Measurements from ENCODE around the gene HIVEP1. TPM values are rescaled to one million over a fixed set of nuclear protein-coding genes. Genes with fewer than 3 reads are reported as not detected.

HIVEP1 gene
- total RNA-seq, 2 donors from 2014 or later: 63.4 to 70.0 TPM

DNA sequence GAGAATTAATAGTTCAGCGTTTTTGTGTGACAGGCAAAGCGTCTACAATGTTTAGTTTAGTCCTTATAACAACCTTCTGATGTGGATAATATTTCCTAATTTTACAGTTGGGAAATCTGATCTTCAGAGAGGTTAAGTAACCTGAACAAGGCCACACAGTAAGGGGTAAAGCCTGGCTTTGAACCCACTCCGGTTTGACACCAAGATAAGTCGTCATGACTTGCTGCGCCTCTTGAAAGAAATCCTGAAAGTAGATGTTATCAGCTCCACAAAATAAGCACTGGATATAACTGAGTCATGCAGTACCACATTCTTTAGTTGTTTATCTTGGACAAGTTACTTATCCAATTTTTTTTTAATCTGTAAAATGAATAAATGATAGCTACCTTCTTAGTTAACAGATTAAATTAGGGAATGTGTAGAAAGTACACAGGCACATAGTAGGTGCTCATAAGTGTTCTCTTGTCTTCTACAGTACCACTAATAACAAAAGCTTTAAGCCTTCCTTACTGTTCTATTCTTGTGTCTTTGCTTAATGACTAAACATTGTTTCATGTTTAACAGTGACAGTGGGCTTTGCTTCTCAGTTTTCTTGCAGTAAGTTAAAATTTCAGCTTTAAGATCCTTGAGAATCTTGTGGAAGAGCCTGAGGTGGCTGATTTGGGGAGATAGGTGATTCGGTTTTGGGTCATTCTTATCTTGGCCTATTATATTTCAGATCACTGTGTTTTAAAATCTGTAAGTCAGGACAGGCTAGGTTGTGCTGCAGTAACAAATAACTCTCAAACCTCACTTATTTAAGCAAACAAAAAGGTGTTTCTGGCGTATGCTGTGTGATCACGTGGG is 2.1 kb downstream of the HIVEP1 start:
- no peak for DNase-seq
- no peak for ATAC-seq
- no peaks in the 10 kb centered on the region for H3K9me3 ChIP-seq (ENCODE audit: control insufficient read depth, low read length, poor library complexity, severe bottlenecking)
- no peaks in the 10 kb centered on the region for H3K27me3 Mint-ChIP-seq
- peaks cover 14% of the 10 kb centered on the region for H3K36me3 Mint-ChIP-seq (ENCODE audit: low read depth)
- peak overlapping the region; percentile 96 for H3K4me3 Mint-ChIP-seq
- H3K27ac Mint-ChIP-seq: peak overlapping the region; percentile 8
- H3K4me1 Mint-ChIP-seq: peaks cover 23% of the 10 kb centered on the region

- Mint-ChIP-seq H3K4me1 (peaks cover 24% of the 10 kb centered on the region), H3K36me3 (ENCODE audit: low read depth) (peaks cover 14% of the 10 kb centered on the region), H3K4me3 (no peak overlapping the region), H3K27ac (peak overlapping the region; percentile 8), H3K27me3 (no peaks in the 10 kb centered on the region)
- H3K9me3 ChIP-seq (ENCODE audit: control insufficient read depth, low read length, poor library complexity, severe bottlenecking): no peaks in the 10 kb centered on the region
- ATAC-seq (no peak), DNase-seq (no peak)
Observed at GRCh38 chr6:12014873-12015149, 2.7 kb downstream of the HIVEP1 start.

- Mint-ChIP-seq H3K36me3 (ENCODE audit: low read depth) (peaks cover 15% of the 10 kb centered on the region), H3K27ac (peak overlapping the region; percentile 59), H3K27me3 (no peaks in the 10 kb centered on the region), H3K4me3 (peak overlapping the region; percentile 9), H3K4me1 (peaks cover 28% of the 10 kb centered on the region)
- no peak for ATAC-seq
- no peaks in the 10 kb centered on the region for H3K9me3 ChIP-seq (ENCODE audit: control insufficient read depth, low read length, poor library complexity, severe bottlenecking)
- no peak for DNase-seq
Observed at GRCh38 chr6:12017263-12017662, 5.2 kb downstream of the HIVEP1 start.

DNA sequence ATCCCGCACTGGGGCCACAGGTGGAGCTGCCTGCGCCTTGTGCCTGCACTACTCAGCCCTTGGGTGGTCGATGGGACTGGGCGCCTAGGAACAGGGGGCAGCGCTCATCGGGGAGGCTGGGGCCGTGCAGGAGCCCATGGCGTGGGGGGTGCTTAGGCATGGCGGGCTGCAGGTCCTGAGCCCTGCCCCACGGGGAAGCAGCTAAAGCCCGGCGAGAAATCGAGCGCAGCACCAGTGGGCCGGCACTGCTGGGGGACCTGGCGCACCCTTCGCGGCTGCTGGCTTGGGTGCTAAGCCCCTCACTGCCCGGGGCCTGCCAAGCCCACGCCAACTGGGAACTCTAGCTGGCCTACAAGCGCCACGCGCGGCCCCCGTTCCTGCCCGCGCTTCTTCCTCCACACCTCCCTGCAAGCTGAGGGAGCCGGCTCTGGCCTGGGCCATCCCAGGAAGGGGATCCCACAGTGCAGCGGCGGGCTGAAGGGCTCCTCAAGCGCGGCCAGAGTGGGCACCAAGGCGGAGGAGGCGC is 5.8 kb downstream of the HIVEP1 start:
- no peaks in the 10 kb centered on the region for H3K9me3 ChIP-seq (ENCODE audit: control insufficient read depth, low read length, poor library complexity, severe bottlenecking)
- peak overlapping the region; percentile 59 for H3K27ac Mint-ChIP-seq
- H3K27me3 Mint-ChIP-seq: no peaks in the 10 kb centered on the region
- H3K36me3 Mint-ChIP-seq (ENCODE audit: low read depth): peaks cover 15% of the 10 kb centered on the region
- DNase-seq (no peak), ATAC-seq (no peak)
- peaks cover 29% of the 10 kb centered on the region for H3K4me1 Mint-ChIP-seq
- no peak overlapping the region for H3K4me3 Mint-ChIP-seq

- ATAC-seq (no peak), DNase-seq (no peak)
- Mint-ChIP-seq H3K4me1 (peaks cover 32% of the 10 kb centered on the region), H3K27me3 (no peaks in the 10 kb centered on the region), H3K36me3 (ENCODE audit: low read depth) (peaks cover 12% of the 10 kb centered on the region), H3K27ac (peak overlapping the region; percentile 62), H3K4me3 (peak overlapping the region; percentile 58)
- no peaks in the 10 kb centered on the region for H3K9me3 ChIP-seq (ENCODE audit: control insufficient read depth, low read length, poor library complexity, severe bottlenecking)
Observed at GRCh38 chr6:12020187-12020791, 8.2 kb downstream of the HIVEP1 start.

DNA sequence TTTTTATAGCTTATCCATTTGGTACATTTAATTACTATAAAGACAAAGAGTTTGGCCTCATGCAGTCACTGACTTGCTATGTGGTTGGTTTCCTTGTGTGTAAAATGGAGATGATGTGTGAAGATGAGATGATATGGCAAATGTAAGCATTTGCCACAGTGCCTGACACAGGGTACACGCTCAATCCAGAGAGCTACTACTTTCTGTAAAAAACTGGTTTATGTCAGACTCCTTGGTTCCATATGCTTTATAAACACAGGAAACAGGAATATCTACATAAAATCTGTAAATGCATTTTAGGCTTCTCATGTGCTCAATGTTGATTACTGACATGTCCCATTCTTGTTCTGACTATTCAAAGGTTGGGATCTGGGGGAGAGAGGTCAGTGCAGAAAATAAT is 10.4 kb downstream of the HIVEP1 start:
- H3K4me3 Mint-ChIP-seq: peak overlapping the region; percentile 3
- ATAC-seq (no peak), DNase-seq (no peak)
- no peaks in the 10 kb centered on the region for H3K9me3 ChIP-seq (ENCODE audit: control insufficient read depth, low read length, poor library complexity, severe bottlenecking)
- H3K4me1 Mint-ChIP-seq: peaks cover 36% of the 10 kb centered on the region
- H3K27ac Mint-ChIP-seq: no peak overlapping the region
- H3K36me3 Mint-ChIP-seq (ENCODE audit: low read depth): peaks cover 8% of the 10 kb centered on the region
- no peaks in the 10 kb centered on the region for H3K27me3 Mint-ChIP-seq

DNA sequence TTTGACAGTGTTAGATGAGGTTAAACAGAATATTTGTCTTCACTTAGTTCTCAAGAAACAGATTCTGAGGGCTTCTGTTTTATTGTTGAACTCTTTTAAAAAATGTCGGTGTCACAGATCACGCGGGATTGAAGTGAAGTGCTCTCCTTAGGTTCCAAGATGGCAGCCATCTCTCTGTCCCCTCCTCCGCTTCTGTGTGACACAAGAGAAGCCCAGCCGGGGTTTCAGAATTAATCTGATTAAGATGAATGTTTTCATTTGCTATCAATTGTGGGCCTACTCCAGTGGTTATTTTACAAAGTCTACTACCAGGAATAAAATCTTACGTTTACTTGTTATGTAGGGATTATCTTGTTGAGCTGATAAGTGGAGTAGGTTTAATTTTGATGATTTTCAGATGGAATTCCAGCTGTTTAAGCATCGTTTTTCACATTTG is 10.9 kb downstream of the HIVEP1 start:
- no peak overlapping the region for H3K27ac Mint-ChIP-seq
- no peaks in the 10 kb centered on the region for H3K27me3 Mint-ChIP-seq
- H3K4me3 Mint-ChIP-seq: peak overlapping the region; percentile 3
- H3K36me3 Mint-ChIP-seq (ENCODE audit: low read depth): peaks cover 7% of the 10 kb centered on the region
- H3K4me1 Mint-ChIP-seq: peaks cover 36% of the 10 kb centered on the region
- H3K9me3 ChIP-seq (ENCODE audit: control insufficient read depth, low read length, poor library complexity, severe bottlenecking): no peaks in the 10 kb centered on the region
- DNase-seq (no peak), ATAC-seq (no peak)

- Mint-ChIP-seq H3K4me1 (peaks cover 30% of the 10 kb centered on the region), H3K27me3 (no peaks in the 10 kb centered on the region), H3K27ac (no peak overlapping the region), H3K4me3 (no peak overlapping the region), H3K36me3 (ENCODE audit: low read depth) (peaks cover 4% of the 10 kb centered on the region)
- H3K9me3 ChIP-seq (ENCODE audit: control insufficient read depth, low read length, poor library complexity, severe bottlenecking): no peaks in the 10 kb centered on the region
- DNase-seq: no peak
- no peak for ATAC-seq
Observed at GRCh38 chr6:12024216-12024615, 12.1 kb downstream of the HIVEP1 start.

DNA sequence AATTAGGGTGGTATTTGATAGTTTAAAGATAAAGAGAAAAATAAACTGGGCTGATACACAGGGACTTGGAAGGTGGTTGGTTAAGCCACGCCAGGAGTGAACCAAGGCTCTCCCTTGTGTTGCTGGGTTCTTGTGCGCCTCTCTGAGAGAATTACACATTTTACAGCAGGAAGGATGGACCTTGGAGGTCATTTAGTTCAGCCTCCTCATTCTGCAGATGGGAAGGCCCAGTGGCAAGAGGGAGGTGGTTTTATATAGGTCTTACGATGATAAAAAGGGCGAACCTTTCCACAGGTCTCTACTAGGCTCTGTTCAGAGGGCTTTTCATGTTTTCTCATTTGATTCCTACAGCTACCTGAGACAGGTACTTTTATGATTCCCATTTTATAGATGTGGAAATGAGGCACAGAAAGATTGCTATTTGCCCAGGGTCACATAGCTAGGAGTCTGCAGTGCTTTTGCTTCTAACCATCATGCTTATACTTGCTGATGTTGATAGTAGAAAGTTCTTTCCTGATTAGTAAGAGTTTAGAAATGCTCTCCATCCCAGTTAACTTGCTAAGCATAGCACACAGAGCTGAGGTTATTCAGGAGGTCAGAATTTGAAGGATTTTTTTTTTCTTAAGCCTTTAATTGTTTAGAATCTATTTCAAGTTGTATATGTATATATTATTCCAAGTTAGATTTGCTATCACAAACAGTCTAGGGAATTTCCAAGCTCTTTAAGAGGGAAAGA is 12.8 kb downstream of the HIVEP1 start:
- H3K9me3 ChIP-seq (ENCODE audit: control insufficient read depth, low read length, poor library complexity, severe bottlenecking): no peaks in the 10 kb centered on the region
- Mint-ChIP-seq H3K4me1 (peaks cover 27% of the 10 kb centered on the region), H3K27me3 (no peaks in the 10 kb centered on the region), H3K27ac (no peak overlapping the region), H3K4me3 (no peak overlapping the region), H3K36me3 (ENCODE audit: low read depth) (peaks cover 4% of the 10 kb centered on the region)
- DNase-seq (no peak), ATAC-seq (no peak)

DNA sequence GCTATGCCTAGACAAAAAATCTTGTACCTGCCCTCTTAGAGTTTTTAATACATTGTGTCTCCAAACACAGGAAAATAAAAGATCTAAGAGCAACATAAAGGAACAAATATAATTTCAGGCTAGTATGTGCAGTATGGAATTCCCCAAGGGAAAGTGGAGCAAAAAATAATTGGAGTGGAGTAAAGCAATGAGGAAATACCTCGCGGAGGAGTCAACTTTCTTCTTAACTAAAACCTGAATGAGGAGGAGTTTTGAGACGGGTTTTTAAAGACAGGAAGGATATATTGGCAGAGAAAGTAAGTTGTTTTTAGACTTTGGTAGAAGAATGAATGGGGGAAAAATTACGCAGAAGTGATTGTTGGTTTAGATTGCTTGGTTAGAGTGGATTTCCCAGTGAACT is 14.0 kb downstream of the HIVEP1 start:
- DNase-seq: no peak
- no peak for ATAC-seq
- Mint-ChIP-seq H3K27me3 (no peaks in the 10 kb centered on the region), H3K4me3 (peak overlapping the region; percentile 2), H3K27ac (no peak overlapping the region), H3K4me1 (peaks cover 20% of the 10 kb centered on the region), H3K36me3 (ENCODE audit: low read depth) (peaks cover 4% of the 10 kb centered on the region)
- H3K9me3 ChIP-seq (ENCODE audit: control insufficient read depth, low read length, poor library complexity, severe bottlenecking): no peaks in the 10 kb centered on the region

DNA sequence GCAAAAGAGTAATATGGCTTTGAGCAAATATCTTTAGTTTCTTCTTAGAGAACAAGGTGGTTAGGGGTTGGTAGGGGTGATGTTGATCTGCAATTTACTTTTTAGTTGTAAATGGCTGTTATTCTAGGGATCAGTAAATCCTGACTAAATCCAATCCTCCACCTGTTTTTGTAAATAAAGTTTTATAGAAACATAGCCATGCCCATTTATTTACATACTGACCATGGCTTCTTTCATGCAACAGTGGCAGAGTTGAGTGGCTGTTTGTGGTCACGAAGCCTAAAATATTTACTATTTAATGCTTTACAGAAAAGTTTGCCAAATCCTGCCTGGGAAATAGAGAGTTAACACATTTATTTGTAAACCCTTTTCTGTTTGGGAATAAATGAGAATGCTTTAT is 14.7 kb downstream of the HIVEP1 start:
- no peak for DNase-seq
- no peak overlapping the region for H3K4me3 Mint-ChIP-seq
- ATAC-seq: no peak
- H3K36me3 Mint-ChIP-seq (ENCODE audit: low read depth): no peaks in the 10 kb centered on the region
- no peaks in the 10 kb centered on the region for H3K9me3 ChIP-seq (ENCODE audit: control insufficient read depth, low read length, poor library complexity, severe bottlenecking)
- H3K27me3 Mint-ChIP-seq: no peaks in the 10 kb centered on the region
- peaks cover 18% of the 10 kb centered on the region for H3K4me1 Mint-ChIP-seq
- H3K27ac Mint-ChIP-seq: no peak overlapping the region

DNA sequence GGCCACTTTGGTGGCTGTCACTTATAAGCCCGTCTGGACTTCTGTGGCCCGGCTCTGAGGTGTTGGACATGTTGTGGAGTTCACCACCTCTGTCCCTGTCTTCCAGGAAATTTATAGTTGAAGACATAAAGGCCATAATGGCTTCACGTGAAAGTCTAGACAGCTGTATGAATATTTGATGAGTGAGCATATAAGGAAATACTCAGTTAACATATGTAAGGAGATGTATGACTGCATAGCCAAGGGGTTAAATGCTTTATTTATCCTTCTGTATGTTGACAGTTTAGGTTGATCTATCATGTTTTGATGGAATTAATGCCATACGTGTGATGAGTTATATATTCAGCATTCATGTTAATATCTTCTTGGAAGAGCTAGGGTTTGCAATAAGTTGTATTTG is 16.1 kb downstream of the HIVEP1 start:
- no peak overlapping the region for H3K27ac Mint-ChIP-seq
- no peaks in the 10 kb centered on the region for H3K27me3 Mint-ChIP-seq
- H3K36me3 Mint-ChIP-seq (ENCODE audit: low read depth): no peaks in the 10 kb centered on the region
- ATAC-seq (no peak), DNase-seq (no peak)
- H3K4me1 Mint-ChIP-seq: peaks cover 21% of the 10 kb centered on the region
- H3K4me3 Mint-ChIP-seq: no peak overlapping the region
- H3K9me3 ChIP-seq (ENCODE audit: control insufficient read depth, low read length, poor library complexity, severe bottlenecking): no peaks in the 10 kb centered on the region

DNA sequence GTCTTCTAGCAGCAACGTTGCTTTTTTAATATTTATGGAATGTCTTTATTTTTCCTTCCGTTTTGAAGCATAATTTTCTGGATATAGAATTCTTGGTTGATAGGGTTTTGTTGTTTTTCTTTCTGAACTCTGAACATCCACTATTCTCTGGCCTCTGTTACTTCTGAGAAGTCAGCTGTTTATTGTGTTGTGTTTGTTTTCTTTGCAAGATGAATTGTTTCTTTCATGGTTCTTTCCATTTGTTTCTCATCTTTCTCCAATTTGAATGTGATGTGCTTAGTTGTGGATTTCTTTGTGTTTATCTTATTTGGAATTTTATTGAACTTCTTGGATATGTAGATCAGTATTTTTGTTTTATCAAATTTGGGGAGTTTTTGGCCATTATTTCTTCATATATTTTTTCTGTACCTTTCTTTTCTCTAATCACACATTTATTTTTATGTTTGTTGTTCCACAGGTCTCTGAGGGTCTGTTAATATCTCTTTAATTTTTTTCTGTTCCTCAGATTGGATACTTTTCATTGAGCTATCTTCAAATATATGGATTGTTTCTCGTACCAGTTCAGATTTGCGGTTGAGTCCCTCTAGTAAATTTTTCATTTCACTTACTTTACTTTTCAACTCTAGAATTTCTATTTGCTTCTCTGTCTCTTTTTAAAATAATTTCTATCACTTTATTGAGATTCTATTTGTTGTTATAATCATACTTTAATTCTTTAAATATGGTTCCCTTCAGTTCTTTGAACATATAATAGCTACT is 18.0 kb downstream of the HIVEP1 start:
- H3K36me3 Mint-ChIP-seq (ENCODE audit: low read depth): no peaks in the 10 kb centered on the region
- no peaks in the 10 kb centered on the region for H3K9me3 ChIP-seq (ENCODE audit: control insufficient read depth, low read length, poor library complexity, severe bottlenecking)
- peaks cover 21% of the 10 kb centered on the region for H3K4me1 Mint-ChIP-seq
- H3K4me3 Mint-ChIP-seq: no peak overlapping the region
- no peaks in the 10 kb centered on the region for H3K27me3 Mint-ChIP-seq
- no peak overlapping the region for H3K27ac Mint-ChIP-seq
- DNase-seq (no peak), ATAC-seq (no peak)

Measured in T-helper 17 cell (primary cell).